Osteoblast (primary cell): ENCODE data around the gene PLCG1. TPM values are rescaled to one million over a fixed set of nuclear protein-coding genes. Genes with fewer than 3 reads are reported as not detected.

Source experiments
- DNase-seq: peaks from one replicate; pipeline ENCODE4 v3.0.0; 2011; ENCODE audit warnings: low spot score, mixed read lengths; ENCODE audit not compliant: insufficient read length; ENCODE audit errors: missing footprints
- H2AFZ ChIP-seq: 2 replicates; pipeline ENCODE4 v1.6.0; 2011; ENCODE audit warnings: mild to moderate bottlenecking, low read length
- H3K27ac ChIP-seq: 2 replicates; pipeline ENCODE4 v1.5.1; 2011; ENCODE audit warnings: mild to moderate bottlenecking, low read depth, low read length, moderate library complexity
- H3K27me3 ChIP-seq: 2 replicates; pipeline ENCODE4 v1.6.0; 2012; ENCODE audit warnings: mild to moderate bottlenecking, control low read depth, inconsistent platforms, low read length, moderate library complexity; ENCODE audit not compliant: insufficient read depth
- H3K36me3 ChIP-seq: 2 replicates; pipeline ENCODE4 v1.5.1; 2011; ENCODE audit warnings: mild to moderate bottlenecking, low read length, control low read depth, moderate library complexity; ENCODE audit not compliant: insufficient read depth
- H3K4me1 ChIP-seq: 2 replicates; pipeline ENCODE4 v1.5.1; 2011; ENCODE audit warnings: mild to moderate bottlenecking, low read length, control low read depth, moderate library complexity; ENCODE audit not compliant: insufficient read depth
- H3K4me2 ChIP-seq: 2 replicates; pipeline ENCODE4 v1.6.0; 2011; ENCODE audit warnings: mild to moderate bottlenecking, low read length; ENCODE audit not compliant: insufficient read depth
- H3K4me3 ChIP-seq: fragments of 200-600 bp; sonication (generic); 3 replicates; pipeline ENCODE4 v1.5.1; 2012; ENCODE audit warnings: mild to moderate bottlenecking, low read length, inconsistent platforms; ENCODE audit not compliant: insufficient read depth
- H3K79me2 ChIP-seq: 2 replicates; pipeline ENCODE4 v1.6.0; 2012; ENCODE audit warnings: mild to moderate bottlenecking, low read length, control low read depth, inconsistent platforms; ENCODE audit not compliant: insufficient read depth
- H3K9me3 ChIP-seq: 2 replicates; pipeline ENCODE4 v1.5.1; 2011; ENCODE audit warnings: low read depth, low read length, control low read depth
- H4K20me1 ChIP-seq: 2 replicates; pipeline ENCODE4 v1.6.0; 2012; ENCODE audit warnings: mild to moderate bottlenecking, low read length, control low read depth; ENCODE audit not compliant: insufficient read depth
- CTCF ChIP-seq: IDR thresholded peaks from 2 replicates; pipeline ENCODE4 v1.5.1; 2011; ENCODE audit warnings: mild to moderate bottlenecking, low read depth, low read length, moderate library complexity; ENCODE audit errors: extremely low read depth
- total RNA-seq: library from RNA; depleted of rRNA; stranded (reverse); fragments of >200 nt; gene quantifications from 2 replicates; pipeline ENCODE4 v1.2.3, GENCODE V29; 2012

PLCG1 gene
- total RNA-seq, 1 donor: 72.4 TPM

GRCh38 chr20:41138475-41139226 is 1.3 kb downstream of the PLCG1 start:
- Histone ChIP-seq H4K20me1 (peaks cover 52% of the 10 kb centered on the region), H3K27me3 (no peaks in the 10 kb centered on the region), H3K36me3 (no peaks in the 10 kb centered on the region), H2AFZ (peak overlapping the region; percentile 4), H3K79me2 (peaks cover 67% of the 10 kb centered on the region), H3K27ac (peak overlapping the region; percentile 46), H3K4me2 (peak overlapping the region; percentile 80), H3K4me1 (peaks cover 18% of the 10 kb centered on the region), H3K9me3 (no peaks in the 10 kb centered on the region), H3K4me3 (peak overlapping the region; percentile 87)
- no peak for TF ChIP-seq CTCF
- DNase-seq: no peak

DNA sequence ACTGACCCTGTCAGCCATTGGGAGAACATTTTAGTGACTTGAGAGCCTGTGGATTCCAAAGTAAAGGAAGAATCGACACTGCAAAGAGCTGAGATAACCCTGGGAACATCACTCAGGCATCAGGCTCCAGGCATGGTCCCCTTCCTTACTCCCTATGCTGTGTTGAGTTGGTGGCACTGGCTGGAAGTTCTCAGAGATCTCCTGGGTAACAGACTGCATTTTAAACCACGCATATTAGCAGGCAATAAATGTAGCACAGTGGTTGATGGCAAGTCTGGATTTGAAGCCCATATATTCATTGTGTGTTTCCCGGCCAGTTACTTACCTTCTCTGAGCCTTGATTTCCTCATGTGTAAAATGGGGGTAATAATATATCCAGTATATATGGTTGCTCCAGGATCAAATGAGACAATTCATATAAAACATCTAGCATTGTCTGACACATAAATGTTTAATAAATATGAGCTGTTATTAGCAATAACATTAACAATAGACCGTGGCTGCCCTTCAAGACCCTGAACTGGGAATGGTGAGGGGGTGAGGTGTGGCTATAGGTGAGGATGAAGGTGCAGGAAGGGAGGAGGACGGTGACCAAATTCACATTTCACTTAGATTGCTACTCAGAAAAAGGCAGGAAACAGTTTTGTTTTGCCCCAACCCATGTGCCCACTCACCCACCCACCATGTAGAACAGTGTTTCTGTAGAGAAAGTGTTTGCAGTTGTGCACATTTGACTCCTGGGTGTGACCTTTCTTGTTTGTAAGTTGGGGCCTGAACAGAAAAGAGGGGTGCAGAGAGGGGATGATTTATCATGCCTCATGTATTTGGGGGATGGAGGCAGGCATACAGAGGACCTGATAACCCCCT is 2.1 kb downstream of the PLCG1 start:
- H3K79me2 ChIP-seq: peaks cover 75% of the 10 kb centered on the region
- H3K4me3 ChIP-seq: peak overlapping the region; percentile 87
- peaks cover 18% of the 10 kb centered on the region for H3K4me1 ChIP-seq
- no peak overlapping the region for H3K27ac ChIP-seq
- H4K20me1 ChIP-seq: peaks cover 60% of the 10 kb centered on the region
- no peaks in the 10 kb centered on the region for H3K27me3 ChIP-seq
- TF ChIP-seq CTCF: no peak
- DNase-seq: no peak
- H3K4me2 ChIP-seq: peak overlapping the region; percentile 80
- H2AFZ ChIP-seq: no peak overlapping the region
- no peaks in the 10 kb centered on the region for H3K36me3 ChIP-seq
- H3K9me3 ChIP-seq: no peaks in the 10 kb centered on the region

DNA sequence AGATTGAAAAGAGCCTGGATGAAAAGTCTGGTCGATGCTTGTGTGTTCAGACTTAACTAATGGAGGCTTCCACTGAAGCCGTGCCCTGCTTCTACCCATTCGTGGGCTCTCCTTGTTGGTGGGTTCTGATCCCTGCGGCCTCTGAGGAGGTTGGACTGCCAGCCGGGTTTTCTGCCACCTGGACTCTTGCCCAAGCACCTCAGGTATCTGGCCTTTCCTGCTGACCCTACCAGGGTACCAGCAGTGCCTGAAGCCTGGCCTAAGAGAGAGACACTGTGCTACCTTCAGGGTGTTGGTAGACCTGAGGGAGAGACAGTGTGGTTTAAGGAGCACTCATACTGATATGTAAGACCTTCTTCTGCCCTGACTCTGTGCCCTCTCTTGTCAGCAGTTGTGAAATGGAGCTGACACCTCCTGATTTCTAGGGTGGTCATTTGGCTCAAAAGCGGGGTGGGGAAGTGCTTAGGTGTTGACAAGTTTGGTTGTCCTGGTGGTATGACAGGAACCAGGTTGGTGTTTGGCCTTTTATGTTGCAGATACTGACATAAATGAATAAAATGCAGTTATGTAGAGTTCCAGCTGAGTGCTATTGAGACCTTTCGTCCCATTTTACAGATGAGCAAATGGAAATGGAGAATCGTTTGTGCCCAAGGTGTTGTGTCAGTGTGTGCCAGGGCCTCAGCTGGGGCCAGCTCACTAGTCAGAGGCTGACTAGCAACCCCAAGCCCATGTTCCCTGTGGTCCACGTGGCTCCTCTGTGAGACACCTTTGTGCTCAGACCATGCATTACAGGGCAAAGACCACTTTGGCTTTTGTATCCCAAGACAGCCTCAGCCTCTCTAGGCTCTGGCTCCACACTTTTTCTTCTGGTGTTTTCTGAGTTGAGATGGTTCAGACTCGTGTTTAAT is 3.1 kb downstream of the PLCG1 start:
- TF ChIP-seq CTCF: no peak
- Histone ChIP-seq H3K27ac (no peak overlapping the region), H4K20me1 (peaks cover 70% of the 10 kb centered on the region), H3K27me3 (no peaks in the 10 kb centered on the region), H3K36me3 (no peaks in the 10 kb centered on the region), H3K79me2 (peaks cover 86% of the 10 kb centered on the region), H3K4me2 (no peak overlapping the region), H3K4me1 (peaks cover 18% of the 10 kb centered on the region), H3K4me3 (no peak overlapping the region), H3K9me3 (no peaks in the 10 kb centered on the region), H2AFZ (no peak overlapping the region)
- no peak for DNase-seq
